Right atrium auricular region (tissue), 2 donors: ENCODE data around the gene B3GALNT2. TPM values are rescaled to one million over a fixed set of nuclear protein-coding genes. Genes with fewer than 3 reads are reported as not detected.

Experiments
- DNase-seq: peaks from one replicate; pipeline ENCODE4 v3.0.0-alpha.2; 2019; ENCODE audit warnings: low spot score
- H3K27ac ChIP-seq, 2 donors: fragments of 200-600 bp; sonication (generic); 1 replicate in 1 of 2; 2 replicates in 1 of 2; pipeline ENCODE4 v1.5.1; 2016 to 2019
- H3K27me3 ChIP-seq, 2 donors: fragments of 200-600 bp; sonication (generic); one replicate each; pipeline versions ENCODE4 v1.5.1 to v1.6.0; 2017 to 2019
- H3K36me3 ChIP-seq: fragments of 200-600 bp; sonication (generic); one replicate; pipeline ENCODE4 v1.5.1; 2016
- H3K4me1 ChIP-seq, 2 donors: fragments of 200-600 bp; sonication (generic); one replicate each; pipeline versions ENCODE4 v1.5.1 to v1.6.0; 2017 to 2019
- H3K4me3 ChIP-seq, 2 donors: fragments of 200-600 bp; sonication (generic); 1 replicate in 1 of 2; 2 replicates in 1 of 2; pipeline ENCODE4 v1.5.1; 2017 to 2019; ENCODE audit warnings: mild to moderate bottlenecking in 1 of 2, moderate library complexity in 1 of 2
- H3K9me3 ChIP-seq, 2 donors: fragments of 200-600 bp; sonication (generic); one replicate each; pipeline ENCODE4 v1.5.1; 2019
- total RNA-seq, 2 donors: library from RNA; depleted of rRNA; stranded (reverse); fragments of >200 nt; gene quantifications; one replicate each; pipeline ENCODE4 v1.1.0, GENCODE V29; 2016
- TF ChIP-seq, protein P1 (sequence below), 2 donors: fragments of 200-600 bp; sonication (generic); IDR thresholded peaks; one replicate each; pipeline ENCODE4 v1.5.1; 2019; ENCODE audit warnings: antibody characterized with exemption in 2 of 2

The B3GALNT2 gene
- total RNA-seq, 2 donors from 2014 or later = 18.9 to 23.2 TPM

GRCh38 chr1:235441159-235441685, 63.0 kb downstream of the B3GALNT2 start:
- H3K27ac ChIP-seq = no peak overlapping the region
- DNase-seq = no peak
- no peaks in the 10 kb centered on the region for H3K27me3 ChIP-seq
- H3K9me3 ChIP-seq = no peaks in the 10 kb centered on the region
- H3K36me3 ChIP-seq = peaks cover 97% of the 10 kb centered on the region
- H3K4me3 ChIP-seq = no peak overlapping the region
- H3K4me1 ChIP-seq = no peaks in the 10 kb centered on the region
- TF ChIP-seq, protein P1, sequence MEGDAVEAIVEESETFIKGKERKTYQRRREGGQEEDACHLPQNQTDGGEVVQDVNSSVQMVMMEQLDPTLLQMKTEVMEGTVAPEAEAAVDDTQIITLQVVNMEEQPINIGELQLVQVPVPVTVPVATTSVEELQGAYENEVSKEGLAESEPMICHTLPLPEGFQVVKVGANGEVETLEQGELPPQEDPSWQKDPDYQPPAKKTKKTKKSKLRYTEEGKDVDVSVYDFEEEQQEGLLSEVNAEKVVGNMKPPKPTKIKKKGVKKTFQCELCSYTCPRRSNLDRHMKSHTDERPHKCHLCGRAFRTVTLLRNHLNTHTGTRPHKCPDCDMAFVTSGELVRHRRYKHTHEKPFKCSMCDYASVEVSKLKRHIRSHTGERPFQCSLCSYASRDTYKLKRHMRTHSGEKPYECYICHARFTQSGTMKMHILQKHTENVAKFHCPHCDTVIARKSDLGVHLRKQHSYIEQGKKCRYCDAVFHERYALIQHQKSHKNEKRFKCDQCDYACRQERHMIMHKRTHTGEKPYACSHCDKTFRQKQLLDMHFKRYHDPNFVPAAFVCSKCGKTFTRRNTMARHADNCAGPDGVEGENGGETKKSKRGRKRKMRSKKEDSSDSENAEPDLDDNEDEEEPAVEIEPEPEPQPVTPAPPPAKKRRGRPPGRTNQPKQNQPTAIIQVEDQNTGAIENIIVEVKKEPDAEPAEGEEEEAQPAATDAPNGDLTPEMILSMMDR (IDR thresholded peaks at IDR 0.05) = no peak

DNA sequence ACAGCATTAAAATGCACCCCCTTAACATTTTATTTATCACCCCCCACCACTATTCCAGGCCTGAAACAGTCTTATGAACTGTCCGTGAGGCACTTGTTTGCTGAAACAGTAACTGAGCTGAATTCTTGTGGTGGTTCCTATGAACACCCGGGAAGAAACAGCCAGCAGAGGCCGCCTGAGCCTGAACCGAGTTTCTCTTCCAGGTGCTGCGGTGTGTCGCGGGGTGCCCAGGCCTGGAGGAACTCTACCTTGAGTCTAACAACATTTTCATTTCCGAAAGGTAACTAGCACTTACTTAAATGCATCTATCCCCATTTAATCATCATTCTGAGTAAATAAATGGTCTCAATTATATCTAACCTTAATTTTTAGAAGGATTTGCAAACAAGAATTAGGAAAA, 70.3 kb downstream of the B3GALNT2 start:
- TF ChIP-seq, protein P1 (IDR thresholded peaks at IDR 0.05) = no peak
- H3K4me3 ChIP-seq = no peak overlapping the region
- no peak overlapping the region for H3K27ac ChIP-seq
- peaks cover 45% of the 10 kb centered on the region for H3K36me3 ChIP-seq
- H3K4me1 ChIP-seq = no peaks in the 10 kb centered on the region
- DNase-seq = no peak
- no peaks in the 10 kb centered on the region for H3K27me3 ChIP-seq
- H3K9me3 ChIP-seq = no peaks in the 10 kb centered on the region

DNA sequence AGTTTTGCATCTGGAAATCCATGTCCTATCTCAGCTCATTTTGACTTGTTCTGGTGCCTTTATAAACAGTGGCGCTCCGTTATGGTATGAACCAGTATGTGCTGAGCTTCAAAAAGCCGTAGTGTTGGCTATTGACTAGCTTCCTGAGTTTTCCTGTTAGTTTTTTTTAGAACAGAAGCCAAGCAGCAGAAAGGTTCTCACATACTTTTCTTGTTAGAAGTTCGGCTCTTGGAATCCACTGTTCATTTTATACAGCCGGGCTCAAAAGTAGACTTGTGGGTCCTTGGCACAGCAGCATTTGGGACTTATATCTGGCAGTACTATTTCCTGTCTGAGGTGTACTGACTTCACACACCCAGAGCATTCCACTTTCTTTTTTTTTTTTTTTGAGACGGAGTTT, 73.3 kb downstream of the B3GALNT2 start:
- H3K9me3 ChIP-seq = no peaks in the 10 kb centered on the region
- H3K27ac ChIP-seq = no peak overlapping the region
- H3K4me1 ChIP-seq = no peaks in the 10 kb centered on the region
- TF ChIP-seq, protein P1 (IDR thresholded peaks at IDR 0.05) = no peak
- no peak for DNase-seq
- no peak overlapping the region for H3K4me3 ChIP-seq
- H3K27me3 ChIP-seq = no peaks in the 10 kb centered on the region
- H3K36me3 ChIP-seq = peaks cover 20% of the 10 kb centered on the region

DNA sequence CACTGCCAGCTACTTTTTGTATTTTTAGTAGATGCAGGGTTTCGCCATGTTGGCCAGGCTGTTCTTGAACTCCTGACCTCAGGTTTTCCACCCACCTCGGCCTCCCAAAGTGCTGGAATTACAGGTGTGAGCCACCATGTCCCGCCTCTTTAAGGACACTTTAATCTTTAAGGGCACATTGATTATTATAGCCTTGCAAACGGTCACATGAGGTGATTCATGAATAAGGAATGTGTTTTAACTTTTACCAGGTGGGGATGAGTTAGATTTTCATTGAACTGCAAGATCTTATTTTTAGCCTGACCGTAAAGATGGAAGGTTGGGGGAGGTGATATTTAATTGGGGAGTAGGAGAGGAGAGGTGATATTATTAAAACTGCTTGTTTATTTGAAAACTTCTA, 75.1 kb downstream of the B3GALNT2 start:
- H3K36me3 ChIP-seq = peaks cover 14% of the 10 kb centered on the region
- no peaks in the 10 kb centered on the region for H3K27me3 ChIP-seq

GRCh38 chr1:235427447-235427846, 76.8 kb downstream of the B3GALNT2 start:
- Histone ChIP-seq H3K27ac (no peak overlapping the region), H3K4me1 (no peaks in the 10 kb centered on the region), H3K4me3 (no peak overlapping the region), H3K27me3 (no peaks in the 10 kb centered on the region), H3K36me3 (peaks cover 5% of the 10 kb centered on the region), H3K9me3 (no peaks in the 10 kb centered on the region)
- TF ChIP-seq, protein P1 (IDR thresholded peaks at IDR 0.05) = no peak
- DNase-seq = no peak

More for the DNA sequence above, 75.1 kb downstream of the B3GALNT2 start:
- TF ChIP-seq, protein P1 (IDR thresholded peaks at IDR 0.05) = no peak
- DNase-seq = no peak
- Histone ChIP-seq H3K27ac (no peak overlapping the region), H3K4me3 (no peak overlapping the region), H3K4me1 (no peaks in the 10 kb centered on the region), H3K9me3 (no peaks in the 10 kb centered on the region)

GRCh38 chr1:235426680-235427079, 77.6 kb downstream of the B3GALNT2 start:
- Histone ChIP-seq H3K9me3 (no peaks in the 10 kb centered on the region), H3K4me1 (no peaks in the 10 kb centered on the region), H3K27ac (no peak overlapping the region), H3K27me3 (no peaks in the 10 kb centered on the region), H3K36me3 (peaks cover 5% of the 10 kb centered on the region), H3K4me3 (no peak overlapping the region)
- no peak for DNase-seq
- TF ChIP-seq, protein P1 (IDR thresholded peaks at IDR 0.05) = no peak
